ENCODE measurements around the gene BMPR1B.
A peak's percentile ranks its signal among the peaks of the same experiment; 100 is the strongest.

DNA sequence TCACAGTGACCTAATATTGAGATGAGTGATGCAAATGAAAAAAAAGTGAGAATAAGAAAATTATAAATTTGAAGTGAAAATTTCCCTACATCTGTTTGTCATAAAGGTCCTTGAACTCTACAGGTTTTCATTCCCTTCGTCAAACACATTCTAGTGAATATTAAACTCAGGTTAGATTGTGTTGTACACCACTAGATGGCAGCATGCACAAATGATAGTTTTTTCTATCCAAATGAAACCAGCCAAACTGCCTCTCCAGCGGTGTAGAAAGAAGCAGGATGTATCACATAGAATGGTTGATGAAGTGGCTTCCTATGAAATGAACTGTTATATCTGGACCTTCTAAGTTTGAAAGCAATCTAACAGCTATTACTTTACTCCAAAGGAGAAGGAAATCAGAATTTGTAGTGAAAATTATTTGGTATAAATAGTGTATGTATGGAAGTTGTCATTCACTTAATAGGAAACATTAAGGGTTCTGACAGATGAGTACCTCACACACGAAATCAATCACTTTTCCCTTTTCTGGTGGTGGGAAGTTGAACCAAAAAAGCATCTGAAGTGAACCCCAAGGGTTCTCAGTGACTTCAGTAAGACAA, 408.3 kb downstream of the BMPR1B start:
- TF ChIP-seq CTCF (IDR thresholded peaks at IDR 0.05; ENCODE audit: low read depth, low read length, missing input control) (peak; percentile 70), RXRA (IDR thresholded peaks at IDR 0.05) (peak; percentile 24 to 32), ZBTB33 (IDR thresholded peaks at IDR 0.05) (no peak), JUND (IDR thresholded peaks at IDR 0.05) (no peak), SP1 (IDR thresholded peaks at IDR 0.05) (no peak), YY1 (IDR thresholded peaks at IDR 0.05) (no peak), HNF4G (IDR thresholded peaks at IDR 0.05) (no peak), RAD21 (IDR thresholded peaks at IDR 0.05) (peak; percentile 90 to 91)
- TF ChIP-seq, protein P1, sequence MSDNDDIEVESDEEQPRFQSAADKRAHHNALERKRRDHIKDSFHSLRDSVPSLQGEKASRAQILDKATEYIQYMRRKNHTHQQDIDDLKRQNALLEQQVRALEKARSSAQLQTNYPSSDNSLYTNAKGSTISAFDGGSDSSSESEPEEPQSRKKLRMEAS (IDR thresholded peaks at IDR 0.05), result no peak

Measured in liver (tissue), 3 donors.